Activated T-helper 17 cell treated with anti-CD3 and anti-CD28 coated beads, Interleukin-2, amount 50 U/mL, for 72 hours (primary cell): ENCODE data around the gene SPEM3. TPM values are rescaled to one million over a fixed set of nuclear protein-coding genes. Genes with fewer than 3 reads are reported as not detected.
"Not testable (repeated sequence)": the region's sequence is repeated elsewhere in the genome, so short reads cannot be mapped to it uniquely, and the experiment has no call there.

ENCODE experiments used
- ATAC-seq: fragments of 150-1000 bp; cut with Tn5 transposase; replicated peaks from 2 replicates; pipeline ENCODE4 v1.10.0; 2021; ENCODE audit warnings: mild to moderate bottlenecking, moderate library complexity
- H3K27ac Mint-ChIP-seq: one replicate; pipeline ENCODE4 v1.8.0; 2022; ENCODE audit warnings: mixed read lengths
- H3K27me3 Mint-ChIP-seq: one replicate; pipeline ENCODE4 v1.8.0; 2022; ENCODE audit warnings: mixed read lengths
- H3K36me3 Mint-ChIP-seq: one replicate; pipeline ENCODE4 v1.8.0; 2022; ENCODE audit warnings: low read depth, mild to moderate bottlenecking, mixed read lengths
- H3K4me1 Mint-ChIP-seq: one replicate; pipeline ENCODE4 v1.8.0; 2022; ENCODE audit warnings: mixed read lengths
- H3K4me3 Mint-ChIP-seq: one replicate; pipeline ENCODE4 v1.8.0; 2022; ENCODE audit warnings: mild to moderate bottlenecking, mixed read lengths
- H3K9me3 Mint-ChIP-seq: one replicate; pipeline ENCODE4 v1.8.0; 2022; ENCODE audit warnings: mixed read lengths
- total RNA-seq, 2 donors: library from RNA; stranded (reverse); gene quantifications; one replicate each; pipeline ENCODE4 v1.2.3, GENCODE V29; 2022

The SPEM3 gene
- total RNA-seq, 2 donors from 2014 or later, result not detected

- ATAC-seq, result peak; percentile 13
- Mint-ChIP-seq H3K27ac (no peak overlapping the region), H3K4me1 (no peaks in the 10 kb centered on the region), H3K4me3 (no peak overlapping the region), H3K27me3 (no peaks in the 10 kb centered on the region), H3K36me3 (peaks cover 30% of the 10 kb centered on the region), H3K9me3 (no peaks in the 10 kb centered on the region)
Measured at GRCh38 chr17:7463372-7463846, 34.8 kb downstream of the SPEM3 start.

GRCh38 chr17:7464081-7464480, 35.4 kb downstream of the SPEM3 start:
- no peak for ATAC-seq
- Mint-ChIP-seq H3K4me3 (no peak overlapping the region), H3K36me3 (peaks cover 30% of the 10 kb centered on the region), H3K4me1 (no peaks in the 10 kb centered on the region), H3K27ac (no peak overlapping the region), H3K27me3 (no peaks in the 10 kb centered on the region), H3K9me3 (no peaks in the 10 kb centered on the region)

- Mint-ChIP-seq H3K4me3 (no peak overlapping the region), H3K36me3 (peaks cover 30% of the 10 kb centered on the region), H3K4me1 (no peaks in the 10 kb centered on the region), H3K9me3 (no peaks in the 10 kb centered on the region), H3K27me3 (no peaks in the 10 kb centered on the region), H3K27ac (no peak overlapping the region)
- ATAC-seq, result no peak
Measured at GRCh38 chr17:7465597-7466275, 37.1 kb downstream of the SPEM3 start.

- Mint-ChIP-seq H3K27ac (no peak overlapping the region), H3K4me1 (no peaks in the 10 kb centered on the region), H3K36me3 (peaks cover 30% of the 10 kb centered on the region), H3K9me3 (no peaks in the 10 kb centered on the region), H3K27me3 (no peaks in the 10 kb centered on the region), H3K4me3 (no peak overlapping the region)
- ATAC-seq, result no peak
Measured at GRCh38 chr17:7466318-7466638, 37.6 kb downstream of the SPEM3 start.

- no peak for ATAC-seq
- peak overlapping the region; percentile 50 for H3K27ac Mint-ChIP-seq
- no peaks in the 10 kb centered on the region for H3K9me3 Mint-ChIP-seq
- no peak overlapping the region for H3K4me3 Mint-ChIP-seq
- peaks cover 30% of the 10 kb centered on the region for H3K36me3 Mint-ChIP-seq
- H3K27me3 Mint-ChIP-seq, result no peaks in the 10 kb centered on the region
- H3K4me1 Mint-ChIP-seq, result peaks cover 3% of the 10 kb centered on the region
Measured at GRCh38 chr17:7466639-7467341, 38.1 kb downstream of the SPEM3 start.

- peak overlapping the region; percentile 50 for H3K27ac Mint-ChIP-seq
- peaks cover 30% of the 10 kb centered on the region for H3K36me3 Mint-ChIP-seq
- peaks cover 5% of the 10 kb centered on the region for H3K4me1 Mint-ChIP-seq
- no peak overlapping the region for H3K4me3 Mint-ChIP-seq
- H3K27me3 Mint-ChIP-seq, result no peaks in the 10 kb centered on the region
- H3K9me3 Mint-ChIP-seq, result no peaks in the 10 kb centered on the region
- no peak for ATAC-seq
Measured at GRCh38 chr17:7467498-7467897, 38.8 kb downstream of the SPEM3 start.

- Mint-ChIP-seq H3K4me3 (no peak overlapping the region), H3K27ac (no peak overlapping the region), H3K36me3 (peaks cover 24% of the 10 kb centered on the region), H3K4me1 (peaks cover 5% of the 10 kb centered on the region), H3K27me3 (no peaks in the 10 kb centered on the region), H3K9me3 (no peaks in the 10 kb centered on the region)
- ATAC-seq, result no peak
Measured at GRCh38 chr17:7468290-7468689, 39.6 kb downstream of the SPEM3 start.

- Mint-ChIP-seq H3K9me3 (no peaks in the 10 kb centered on the region), H3K36me3 (peaks cover 18% of the 10 kb centered on the region), H3K4me3 (no peak overlapping the region), H3K27me3 (no peaks in the 10 kb centered on the region), H3K27ac (no peak overlapping the region), H3K4me1 (peaks cover 5% of the 10 kb centered on the region)
- no peak for ATAC-seq
Measured at GRCh38 chr17:7468804-7469389, 40.2 kb downstream of the SPEM3 start.

GRCh38 chr17:7469843-7470242, 41.2 kb downstream of the SPEM3 start:
- H3K36me3 Mint-ChIP-seq, result peaks cover 12% of the 10 kb centered on the region
- H3K4me1 Mint-ChIP-seq, H3K9me3 Mint-ChIP-seq, H3K4me3 Mint-ChIP-seq, ATAC-seq, H3K27ac Mint-ChIP-seq, H3K27me3 Mint-ChIP-seq: not testable (repeated sequence)

GRCh38 chr17:7470457-7470973, 41.9 kb downstream of the SPEM3 start:
- not testable (repeated sequence) for H3K4me3 Mint-ChIP-seq, H3K27ac Mint-ChIP-seq, H3K9me3 Mint-ChIP-seq, H3K4me1 Mint-ChIP-seq, ATAC-seq, H3K27me3 Mint-ChIP-seq
- peaks cover 12% of the 10 kb centered on the region for H3K36me3 Mint-ChIP-seq

- Mint-ChIP-seq H3K4me1 (peaks cover 15% of the 10 kb centered on the region), H3K4me3 (no peak overlapping the region), H3K27me3 (no peaks in the 10 kb centered on the region), H3K36me3 (peaks cover 4% of the 10 kb centered on the region), H3K9me3 (no peaks in the 10 kb centered on the region), H3K27ac (peak overlapping the region; percentile 41)
- ATAC-seq, result no peak
Measured at GRCh38 chr17:7471729-7472128, 43.1 kb downstream of the SPEM3 start.

- Mint-ChIP-seq H3K4me1 (peaks cover 26% of the 10 kb centered on the region), H3K27ac (peak overlapping the region; percentile 33)
- not testable (repeated sequence) for H3K4me3 Mint-ChIP-seq, ATAC-seq, H3K9me3 Mint-ChIP-seq, H3K27me3 Mint-ChIP-seq, H3K36me3 Mint-ChIP-seq
Measured at GRCh38 chr17:7474767-7475166, 46.1 kb downstream of the SPEM3 start.

GRCh38 chr17:7475764-7476422, 47.2 kb downstream of the SPEM3 start:
- H3K4me3 Mint-ChIP-seq, result peak overlapping the region; percentile 88
- peaks cover 8% of the 10 kb centered on the region for H3K36me3 Mint-ChIP-seq
- no peaks in the 10 kb centered on the region for H3K9me3 Mint-ChIP-seq
- no peaks in the 10 kb centered on the region for H3K27me3 Mint-ChIP-seq
- peak overlapping the region; percentile 57 for H3K27ac Mint-ChIP-seq
- no peak for ATAC-seq
- H3K4me1 Mint-ChIP-seq, result peaks cover 31% of the 10 kb centered on the region

GRCh38 chr17:7476494-7476893, 47.8 kb downstream of the SPEM3 start:
- H3K36me3 Mint-ChIP-seq, result peaks cover 8% of the 10 kb centered on the region
- ATAC-seq, result no peak
- H3K9me3 Mint-ChIP-seq, result no peaks in the 10 kb centered on the region
- peak overlapping the region; percentile 88 for H3K4me3 Mint-ChIP-seq
- H3K27ac Mint-ChIP-seq, result peak overlapping the region; percentile 57
- H3K4me1 Mint-ChIP-seq, result peaks cover 31% of the 10 kb centered on the region
- H3K27me3 Mint-ChIP-seq, result no peaks in the 10 kb centered on the region
